ENCODE data around the gene USH1G. TPM values are rescaled to one million over a fixed set of nuclear protein-coding genes. Genes with fewer than 3 reads are reported as not detected.

USH1G gene
- total and polyA plus RNA-seq, 8 donors: 0.06 to 0.13 (median 0.12) TPM; not detected in 3

DNA sequence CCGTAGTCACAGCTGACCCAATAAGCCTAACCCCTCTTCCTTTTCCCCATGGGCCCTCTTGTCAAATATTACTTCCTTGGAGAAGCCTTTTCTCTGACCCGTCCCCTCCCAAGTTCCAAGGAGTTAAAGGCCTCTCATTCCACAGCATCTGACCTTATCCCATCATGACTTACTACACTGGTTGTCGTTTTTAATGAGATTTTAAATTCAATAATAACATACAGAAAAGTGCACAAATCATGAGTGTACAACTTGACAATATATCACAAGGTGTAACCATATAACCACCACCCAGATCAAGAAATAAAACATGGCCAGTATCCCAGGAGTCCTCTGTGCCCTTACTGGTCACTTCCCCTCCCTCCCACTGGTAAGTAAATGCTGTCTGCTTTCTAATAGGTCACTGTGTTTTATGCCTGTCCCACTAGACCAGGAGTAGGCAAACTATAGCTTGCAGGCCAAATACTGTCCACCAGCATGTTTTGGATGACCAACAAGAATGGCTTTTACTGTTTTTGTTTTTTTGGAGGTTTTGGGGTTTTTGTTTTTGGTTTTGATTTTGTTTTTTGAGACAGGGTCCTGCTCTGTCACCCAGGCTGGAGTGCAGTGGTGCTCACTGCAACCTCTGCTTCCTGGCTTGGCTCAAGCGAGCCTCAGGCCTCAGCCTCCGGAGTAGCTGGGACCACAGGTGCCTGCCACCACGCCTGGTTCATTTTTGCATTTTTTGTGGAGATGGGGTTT lies 49.0 kb downstream of the USH1G start:
- intact Hi-C loops (cut with DNase I): no loop called here
- Histone ChIP-seq H3K4me3 (peak overlapping the region; percentile 44 to 58), H3K9me3 (no peaks in the 10 kb centered on the region), H3K27me3 (peaks cover 0 to 13% of the 10 kb centered on the region in 2 donors), H3K27ac (peak overlapping the region; percentile 81 to 90), H3K4me1 (peaks cover 4 to 14% of the 10 kb centered on the region in 2 donors), H3K36me3 (no peaks in the 10 kb centered on the region)
- DNase-seq (no peak), ATAC-seq (no peak)
- TF ChIP-seq, protein P1, sequence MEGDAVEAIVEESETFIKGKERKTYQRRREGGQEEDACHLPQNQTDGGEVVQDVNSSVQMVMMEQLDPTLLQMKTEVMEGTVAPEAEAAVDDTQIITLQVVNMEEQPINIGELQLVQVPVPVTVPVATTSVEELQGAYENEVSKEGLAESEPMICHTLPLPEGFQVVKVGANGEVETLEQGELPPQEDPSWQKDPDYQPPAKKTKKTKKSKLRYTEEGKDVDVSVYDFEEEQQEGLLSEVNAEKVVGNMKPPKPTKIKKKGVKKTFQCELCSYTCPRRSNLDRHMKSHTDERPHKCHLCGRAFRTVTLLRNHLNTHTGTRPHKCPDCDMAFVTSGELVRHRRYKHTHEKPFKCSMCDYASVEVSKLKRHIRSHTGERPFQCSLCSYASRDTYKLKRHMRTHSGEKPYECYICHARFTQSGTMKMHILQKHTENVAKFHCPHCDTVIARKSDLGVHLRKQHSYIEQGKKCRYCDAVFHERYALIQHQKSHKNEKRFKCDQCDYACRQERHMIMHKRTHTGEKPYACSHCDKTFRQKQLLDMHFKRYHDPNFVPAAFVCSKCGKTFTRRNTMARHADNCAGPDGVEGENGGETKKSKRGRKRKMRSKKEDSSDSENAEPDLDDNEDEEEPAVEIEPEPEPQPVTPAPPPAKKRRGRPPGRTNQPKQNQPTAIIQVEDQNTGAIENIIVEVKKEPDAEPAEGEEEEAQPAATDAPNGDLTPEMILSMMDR (IDR thresholded peaks at IDR 0.05): no peak

DNA sequence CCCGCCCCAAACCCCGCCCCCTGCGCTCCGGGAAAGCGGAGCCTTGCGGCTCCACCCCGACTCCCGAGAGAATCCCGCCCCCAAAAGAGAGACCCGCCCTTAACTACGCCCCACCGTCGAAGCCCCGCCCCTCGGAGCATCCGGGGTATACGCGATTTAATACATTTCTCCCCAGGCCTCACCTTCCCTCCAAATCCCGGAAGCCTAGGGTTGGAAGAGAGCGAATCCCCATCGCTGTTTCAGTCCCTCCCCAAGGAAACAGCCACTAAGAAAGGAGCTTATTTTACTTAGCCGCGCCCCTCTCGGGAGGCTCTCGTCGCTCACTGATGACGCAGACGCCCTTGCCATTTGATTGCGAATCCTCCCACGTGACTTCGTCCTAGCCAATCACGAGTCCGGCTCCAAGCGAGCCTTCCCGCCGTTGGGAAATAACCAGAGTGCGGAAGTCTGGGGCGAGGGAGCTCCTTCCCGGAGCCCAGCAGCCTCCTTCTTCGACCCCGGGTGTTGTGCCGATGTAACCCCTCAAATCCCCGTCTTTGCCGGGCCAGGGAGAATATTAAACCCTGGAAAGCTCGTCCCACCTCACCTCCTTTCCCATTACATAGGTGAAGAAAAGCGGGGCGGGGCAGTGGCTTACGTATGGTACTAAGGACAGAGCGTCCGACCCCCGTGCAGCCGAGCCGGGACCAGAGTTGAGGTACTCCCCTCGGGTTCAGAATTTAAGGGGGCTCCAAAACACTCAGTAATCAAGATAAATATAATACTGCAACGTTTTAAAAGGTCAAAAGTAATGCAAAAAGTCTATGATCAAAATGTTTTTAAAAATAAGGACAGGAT lies 49.8 kb downstream of the USH1G start:
- peaks cover 0 to 10% of the 10 kb centered on the region in 2 donors for H3K27me3 ChIP-seq
- DNase-seq (peak; percentile 94 to 100 (median 99)), ATAC-seq (peak; percentile 93)
- intact Hi-C loops (cut with DNase I): no loop called here
- H3K9me3 ChIP-seq: no peaks in the 10 kb centered on the region
- H3K27ac ChIP-seq: peak overlapping the region; percentile 81 to 90
- peak overlapping the region; percentile 58 for H3K4me3 ChIP-seq
- H3K36me3 ChIP-seq: no peaks in the 10 kb centered on the region
- TF ChIP-seq, protein P1 (IDR thresholded peaks at IDR 0.05): no peak
- peaks cover 4 to 14% of the 10 kb centered on the region in 2 donors for H3K4me1 ChIP-seq

DNA sequence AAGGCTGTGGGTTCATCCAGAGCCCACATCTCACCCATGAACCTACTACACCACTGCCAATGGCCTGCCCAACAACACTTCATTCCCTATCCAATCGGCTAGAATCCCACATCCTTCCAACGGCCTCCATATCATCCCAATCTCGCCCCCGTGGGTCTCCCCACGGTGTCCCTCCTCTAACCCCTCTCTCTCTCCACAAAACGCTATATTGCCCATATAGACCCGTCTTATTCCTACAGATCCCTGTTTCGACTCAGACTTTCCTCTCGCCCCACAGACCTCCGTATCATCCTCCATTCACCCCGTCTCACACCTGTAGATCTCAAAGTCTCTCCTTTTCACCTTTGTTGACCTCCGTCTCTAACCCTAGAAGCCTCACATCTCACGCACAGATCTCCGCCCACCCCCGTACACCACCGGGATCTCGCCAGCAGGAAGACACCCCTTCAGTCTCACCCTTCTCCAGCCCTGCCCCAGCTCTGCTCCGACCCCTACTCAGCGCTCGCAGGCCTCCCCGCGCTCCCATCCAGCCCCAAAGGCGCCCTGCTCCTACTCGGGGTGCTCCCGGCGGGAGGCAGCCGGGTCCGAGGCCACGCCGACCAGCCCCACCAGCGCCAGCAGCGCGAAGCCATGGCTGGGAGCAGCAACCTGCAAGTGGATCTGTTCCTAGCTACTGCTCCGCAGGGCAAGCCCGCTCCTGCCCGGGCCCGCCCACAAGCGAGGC lies 50.6 kb downstream of the USH1G start, which contains the start of gene FDXR:
Gene FDXR, minus strand, starts transcription at position 682 of the 724 bp plus-strand sequence. Its CDS starts 50 bp downstream, at position 632.
- intact Hi-C loops (cut with DNase I): no loop called here
- H3K27me3 ChIP-seq: peaks cover 0 to 2% of the 10 kb centered on the region in 2 donors
- no peaks in the 10 kb centered on the region for H3K9me3 ChIP-seq
- peaks cover 4 to 14% of the 10 kb centered on the region in 2 donors for H3K4me1 ChIP-seq
- peak within 1 kb of the TSS; percentile 58 for H3K4me3 ChIP-seq
- DNase-seq: peak in 1 of 4 donors; percentile 97
- peak within 1 kb of the TSS; percentile 81 to 90 for H3K27ac ChIP-seq
- TF ChIP-seq, protein P1 (IDR thresholded peaks at IDR 0.05): no peak
- no peak for ATAC-seq
- H3K36me3 ChIP-seq: no peaks in the 10 kb centered on the region

DNA sequence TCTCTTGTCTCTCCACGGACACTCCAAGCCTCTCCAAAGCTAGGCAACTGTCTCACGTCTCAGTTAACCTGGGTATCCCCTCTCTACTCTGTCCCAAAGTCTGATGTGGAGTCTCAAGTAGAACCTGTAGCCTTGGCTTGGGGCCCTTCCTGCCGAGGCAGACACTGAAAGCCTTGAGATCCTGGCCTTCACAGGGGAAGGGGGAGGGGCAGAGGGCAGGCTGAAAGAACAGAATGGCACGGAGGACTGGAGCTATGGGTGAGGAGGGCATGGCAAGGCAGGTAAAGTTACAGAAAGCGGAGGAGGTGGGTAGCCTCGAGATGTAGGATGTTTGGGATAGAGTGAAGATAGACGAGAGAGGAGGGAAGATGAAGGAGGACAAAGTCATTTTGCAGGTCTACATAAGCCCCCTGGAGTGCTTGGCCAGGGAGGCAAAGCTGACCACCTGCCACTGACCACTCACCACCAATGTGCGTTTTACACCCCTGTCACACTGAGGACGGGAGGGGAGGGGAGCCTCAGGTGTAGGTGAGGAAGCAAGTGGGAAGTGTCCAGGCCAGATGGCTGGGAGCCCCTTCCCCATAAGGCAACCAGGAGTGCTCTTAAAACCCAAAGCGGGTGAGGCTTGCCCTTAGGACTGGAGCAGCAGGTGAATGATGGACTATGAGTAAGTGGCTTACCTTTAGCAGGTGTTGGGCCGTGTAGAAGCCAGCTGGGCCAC lies 51.5 kb downstream of the USH1G start:
- H3K36me3 ChIP-seq: no peaks in the 10 kb centered on the region
- TF ChIP-seq, protein P1 (IDR thresholded peaks at IDR 0.05): no peak
- DNase-seq (no peak), ATAC-seq (no peak)
- H3K4me3 ChIP-seq: no peak overlapping the region
- no peaks in the 10 kb centered on the region for H3K9me3 ChIP-seq
- no peaks in the 10 kb centered on the region for H3K27me3 ChIP-seq
- H3K27ac ChIP-seq: no peak overlapping the region
- intact Hi-C loops (cut with DNase I): no loop called here
- H3K4me1 ChIP-seq: peaks cover 4 to 14% of the 10 kb centered on the region in 2 donors

All from left lung (tissue), 10 donors.